ENCODE data around the gene SIM1.
"Not testable (repeated sequence)": the region's sequence is repeated elsewhere in the genome, so short reads cannot be mapped to it uniquely, and the experiment has no call there.

The SIM1 gene

DNA sequence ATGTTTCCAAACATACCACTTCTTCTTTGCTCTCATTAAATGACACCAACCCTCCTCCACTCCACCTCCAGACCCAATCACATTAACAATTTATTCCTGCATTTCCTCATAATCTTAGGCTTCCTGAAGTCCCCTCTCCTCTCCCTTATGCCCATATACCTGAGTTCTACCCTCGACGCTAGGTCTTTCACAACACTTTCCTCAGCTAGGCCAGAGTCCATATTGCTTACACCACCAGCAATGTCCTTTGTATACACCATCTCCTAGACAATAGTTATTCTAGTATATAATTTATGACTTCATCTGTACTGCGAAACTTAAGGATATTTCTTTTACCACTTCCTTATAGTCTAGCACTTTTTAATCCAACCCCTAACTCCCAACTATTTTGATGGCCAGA, 47.7 kb downstream of the SIM1 start:
- no peak for DNase-seq

DNA sequence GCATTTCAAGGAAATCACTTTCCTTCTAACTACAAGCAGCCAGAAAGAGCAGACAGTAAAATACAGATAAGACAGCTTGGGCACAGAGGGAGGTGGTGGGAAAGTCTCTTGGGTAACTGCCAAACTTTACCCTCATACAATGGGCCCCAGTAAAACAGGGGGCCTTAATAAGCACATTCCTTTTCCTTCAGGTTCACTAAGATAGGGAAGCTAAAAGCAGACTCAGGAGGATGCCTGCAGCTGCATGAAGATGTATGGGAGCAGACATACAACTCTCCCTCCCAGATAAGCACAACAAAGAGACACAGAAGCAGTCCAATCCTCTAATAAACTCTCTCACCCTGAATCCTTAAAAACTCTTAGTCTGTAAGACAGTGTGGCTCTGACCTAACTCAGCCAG, 49.0 kb downstream of the SIM1 start:
- no peak for DNase-seq

DNA sequence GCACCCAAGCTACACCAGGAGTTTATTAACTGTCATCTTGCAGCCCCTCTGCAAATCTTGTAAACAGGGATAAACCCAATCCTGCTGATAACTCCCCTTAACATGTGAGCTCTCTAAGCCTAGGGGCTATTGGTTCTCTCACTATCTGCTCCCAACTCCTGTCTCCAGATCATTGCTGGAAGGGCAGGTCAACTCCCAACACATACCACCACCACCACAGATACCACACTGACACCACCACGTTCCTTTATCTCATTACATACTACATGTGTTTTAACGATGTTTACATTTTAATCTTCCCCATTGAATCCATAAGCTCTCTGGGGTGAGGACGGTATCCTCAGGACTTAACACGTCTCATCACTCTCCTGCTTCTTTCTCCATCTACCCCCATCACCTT, 51.8 kb downstream of the SIM1 start:
- no peak for DNase-seq

DNA sequence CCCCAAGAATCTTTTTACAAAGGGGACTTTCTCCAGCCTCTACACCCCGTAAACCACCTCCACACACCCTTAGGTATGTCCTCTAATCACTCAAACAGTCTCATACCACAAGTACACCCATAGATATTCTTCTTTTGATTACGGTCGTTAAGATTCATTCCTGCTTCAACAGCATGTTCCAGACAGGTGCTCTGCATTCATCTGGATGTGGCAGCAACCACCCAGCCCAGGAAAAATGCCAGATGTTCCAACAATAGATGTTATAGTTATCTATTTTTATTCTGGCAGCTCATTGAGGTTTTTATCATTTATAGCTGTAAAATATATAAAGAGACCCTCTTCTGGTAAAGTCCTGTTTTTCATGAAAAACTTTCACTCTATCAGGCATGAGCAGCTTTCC, 60.7 kb downstream of the SIM1 start:
- DNase-seq: no peak

DNA sequence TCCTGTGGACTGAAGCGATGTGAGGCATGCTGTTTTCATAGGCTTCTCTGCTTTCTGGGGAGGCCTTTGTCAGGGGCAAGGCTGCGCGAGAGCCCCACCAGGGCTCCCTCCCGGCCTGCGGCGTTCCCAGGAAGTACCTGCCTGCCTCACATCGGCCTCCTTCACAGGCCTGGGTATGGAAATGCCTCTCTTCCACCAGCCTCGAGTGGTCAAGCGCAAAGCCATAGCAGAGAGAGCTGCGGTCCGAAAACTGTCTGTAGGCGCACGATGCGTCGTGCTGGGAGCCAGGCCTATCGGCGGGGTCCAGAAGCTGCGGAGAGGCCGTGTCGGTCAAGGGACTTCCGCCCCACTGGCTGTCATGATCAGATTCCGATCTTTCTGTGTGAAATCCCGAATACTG, 71.2 kb downstream of the SIM1 start:
- DNase-seq: no peak

DNA sequence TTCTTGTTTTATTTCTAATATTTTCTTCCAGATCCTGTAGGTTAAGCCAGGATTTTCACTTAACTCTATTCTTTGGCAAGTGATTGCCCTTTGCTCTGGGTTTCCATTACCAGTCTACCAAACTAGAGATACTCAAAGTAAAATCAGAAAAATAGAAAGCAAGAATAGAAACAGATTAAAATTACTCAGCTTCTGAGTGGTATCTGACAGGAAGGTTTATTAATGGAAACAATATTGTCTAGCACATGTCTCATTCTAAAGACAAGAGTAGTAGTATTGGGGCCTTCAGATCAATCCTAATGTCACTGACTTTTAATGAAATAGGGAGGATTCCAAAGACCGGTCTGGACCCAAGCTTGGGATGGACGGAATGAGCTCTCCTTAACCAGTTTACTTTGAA, 72.3 kb downstream of the SIM1 start:
- no peak for DNase-seq

DNA sequence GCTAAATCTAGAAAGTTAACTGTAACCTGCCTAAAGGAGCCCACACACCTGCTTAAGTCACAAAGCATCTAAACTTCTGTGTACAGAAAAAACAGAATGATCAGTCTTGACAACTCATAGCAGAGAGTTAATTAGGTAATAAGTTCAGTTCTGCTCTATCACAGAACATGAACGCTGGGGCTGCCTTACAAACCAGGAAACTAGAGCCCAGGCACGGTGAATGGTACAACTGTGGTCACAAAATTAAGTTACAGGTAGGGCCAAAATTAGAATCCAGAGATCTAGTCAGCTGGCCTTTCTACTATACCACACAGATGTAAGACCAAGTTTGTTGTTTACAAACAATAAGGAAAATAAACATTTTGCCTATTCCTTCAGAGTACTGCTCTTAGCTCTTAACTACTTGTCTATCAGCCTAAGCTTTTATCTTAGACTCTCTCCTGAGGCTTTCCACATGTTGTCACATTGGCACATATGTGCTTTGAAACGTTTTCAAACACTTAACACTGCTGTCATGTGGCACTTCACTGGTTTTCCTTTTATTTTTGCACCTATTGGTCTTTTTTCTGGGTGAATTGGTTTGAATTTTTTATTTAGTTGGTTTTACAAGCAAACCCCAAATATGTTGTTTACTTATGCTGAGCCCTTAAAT, 75.7 kb downstream of the SIM1 start:
- DNase-seq: no peak

DNA sequence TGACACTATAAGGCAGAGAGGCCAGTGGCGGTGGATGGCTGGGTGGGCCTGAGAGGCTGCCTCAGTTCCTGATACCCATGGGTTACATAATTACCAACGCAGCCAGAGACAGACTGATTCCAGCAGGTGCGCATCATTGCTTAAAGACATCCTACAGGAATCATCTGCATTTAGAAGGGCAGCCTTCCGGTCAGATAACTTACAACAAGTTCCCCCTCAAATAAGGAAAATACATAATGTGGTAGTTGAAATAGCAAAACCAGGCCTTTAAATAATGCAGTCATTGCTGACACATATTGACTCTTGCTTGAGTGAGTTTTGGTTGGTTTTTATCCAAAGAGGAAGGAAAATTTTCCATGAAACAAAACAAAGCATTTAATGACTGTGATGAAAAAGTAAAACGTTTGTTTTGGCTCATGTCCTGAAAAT, 81.9 kb downstream of the SIM1 start:
- DNase-seq: no peak

DNA sequence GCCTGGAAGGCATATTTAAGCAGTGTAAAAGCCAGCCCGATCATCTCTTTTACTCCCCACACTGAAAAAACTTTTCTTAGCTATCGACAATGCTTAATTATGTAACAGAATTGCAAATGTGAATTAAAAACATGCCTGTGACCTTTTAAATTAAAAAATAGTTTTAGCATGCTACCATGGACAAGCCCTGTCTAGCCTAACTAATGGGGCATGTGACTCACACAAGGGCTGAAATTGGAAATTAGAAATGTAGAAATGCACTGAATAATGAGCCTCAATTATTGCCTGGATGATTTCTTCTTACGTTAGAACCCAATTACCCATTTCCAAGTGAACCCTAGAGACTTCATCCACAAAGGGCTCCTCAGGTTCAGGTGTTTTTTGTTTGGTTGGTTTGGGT, 82.7 kb downstream of the SIM1 start:
- no peak for DNase-seq

DNA sequence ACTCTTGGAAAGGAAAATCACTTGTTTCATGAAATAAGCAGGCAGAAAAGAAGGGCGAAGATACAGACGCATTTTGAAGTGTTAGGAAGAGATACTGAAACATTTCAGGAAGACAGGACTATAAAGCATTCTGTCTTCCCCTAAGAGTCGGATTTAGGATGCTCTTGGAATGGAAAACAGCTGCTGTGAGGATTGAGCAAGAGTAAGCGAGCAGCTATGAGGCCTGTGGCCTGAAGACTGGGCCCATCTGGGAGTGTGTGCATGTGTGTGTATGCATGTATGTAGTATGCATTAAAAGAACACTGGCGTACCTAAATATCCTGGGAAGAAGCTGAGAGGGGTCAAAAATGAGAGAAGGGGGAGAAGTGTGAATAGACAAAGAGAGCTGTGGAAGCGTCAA, 83.6 kb downstream of the SIM1 start:
- DNase-seq: no peak

DNA sequence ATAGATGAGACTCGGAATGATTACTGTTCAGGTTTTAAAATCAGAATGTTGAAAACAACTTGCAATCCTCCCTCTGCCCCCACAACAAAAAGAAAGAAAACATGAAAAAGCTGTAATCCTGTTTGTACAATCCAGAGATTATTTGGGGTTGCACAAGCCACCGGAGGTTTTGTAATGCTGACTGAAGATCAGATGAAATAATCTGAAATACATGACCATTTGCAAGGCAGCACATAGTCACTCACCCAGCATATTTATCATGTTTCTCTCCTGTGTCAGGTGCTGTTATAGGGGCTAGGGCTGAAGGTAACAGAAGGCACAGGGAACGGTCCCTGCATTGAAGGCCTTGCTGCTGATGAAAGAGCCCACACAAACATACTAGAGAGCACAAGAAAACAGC, 85.3 kb downstream of the SIM1 start:
- no peak for DNase-seq

DNA sequence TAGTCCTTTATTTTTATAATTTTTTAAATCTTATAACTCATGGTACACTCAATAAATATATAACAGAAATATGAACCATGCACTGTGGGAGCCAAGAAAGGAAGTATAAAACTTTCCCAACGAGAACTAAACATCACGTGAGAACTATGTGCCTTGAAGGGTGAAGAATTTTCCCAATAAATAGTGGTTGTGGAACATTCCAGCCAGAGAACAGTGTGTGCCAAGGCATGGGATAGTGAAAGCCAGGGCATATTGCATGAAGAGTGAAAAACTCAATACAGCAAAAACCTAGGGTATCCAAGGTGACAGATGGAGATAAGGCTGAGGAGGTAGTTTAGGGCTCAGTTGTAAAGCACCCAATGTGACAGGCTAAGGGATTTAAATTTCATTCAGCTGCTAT, 86.1 kb downstream of the SIM1 start:
- no peak for DNase-seq

DNA sequence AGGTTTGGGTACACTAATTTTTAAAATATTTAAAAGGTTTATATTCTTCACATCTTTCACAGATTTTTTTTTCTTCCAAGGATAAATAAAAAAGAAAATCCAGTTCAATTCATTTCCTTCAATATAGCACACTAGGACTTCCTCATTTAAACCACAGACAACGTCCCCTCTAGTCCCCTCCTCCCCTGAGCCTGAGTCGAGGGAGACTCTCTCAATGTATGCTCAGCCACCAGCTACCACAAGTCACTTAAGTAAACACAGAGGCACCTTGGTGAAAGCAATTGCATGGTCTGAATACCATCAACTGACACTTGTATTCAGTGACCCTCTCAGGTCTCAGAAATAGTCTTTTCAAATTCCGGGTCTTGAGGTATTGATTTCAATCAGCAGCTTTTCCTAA, 88.6 kb downstream of the SIM1 start:
- DNase-seq: no peak

DNA sequence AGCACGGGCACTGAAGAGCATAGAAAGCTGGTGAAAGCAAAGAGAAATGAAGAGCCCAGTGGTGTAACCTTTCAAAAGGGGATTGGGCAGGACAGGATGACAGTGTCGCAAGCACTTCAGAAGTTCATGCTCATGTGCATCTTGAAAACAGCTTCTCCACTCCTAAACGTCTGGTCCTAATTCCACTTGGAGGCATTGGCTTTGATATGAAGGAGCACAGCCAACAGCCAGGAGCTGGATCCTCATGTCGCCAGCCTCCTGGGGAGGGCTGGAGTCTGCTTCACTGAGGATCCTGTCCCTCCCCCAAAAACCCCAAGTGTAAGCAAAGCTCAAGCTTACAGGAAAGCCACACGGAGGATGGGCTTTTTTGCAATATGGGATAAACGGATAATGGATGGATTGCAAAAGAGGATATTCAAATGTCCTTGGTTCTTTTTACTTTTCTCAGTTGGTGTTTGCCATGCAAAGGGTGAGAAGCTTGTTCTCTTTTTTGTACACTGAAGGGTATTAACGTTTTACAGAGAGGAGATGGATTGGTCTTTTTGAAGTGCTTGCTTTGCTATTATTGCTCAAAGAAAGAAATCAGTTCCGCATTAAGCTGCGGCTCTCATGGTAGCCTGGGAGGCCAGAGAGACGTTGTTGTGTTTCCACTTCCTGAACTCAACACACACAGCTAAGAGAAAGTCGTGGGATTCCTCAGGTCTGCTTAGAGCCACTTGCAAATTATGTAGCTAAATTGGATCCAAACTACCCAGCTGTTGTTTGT, 92.2 kb downstream of the SIM1 start:
- no peak for DNase-seq

DNA sequence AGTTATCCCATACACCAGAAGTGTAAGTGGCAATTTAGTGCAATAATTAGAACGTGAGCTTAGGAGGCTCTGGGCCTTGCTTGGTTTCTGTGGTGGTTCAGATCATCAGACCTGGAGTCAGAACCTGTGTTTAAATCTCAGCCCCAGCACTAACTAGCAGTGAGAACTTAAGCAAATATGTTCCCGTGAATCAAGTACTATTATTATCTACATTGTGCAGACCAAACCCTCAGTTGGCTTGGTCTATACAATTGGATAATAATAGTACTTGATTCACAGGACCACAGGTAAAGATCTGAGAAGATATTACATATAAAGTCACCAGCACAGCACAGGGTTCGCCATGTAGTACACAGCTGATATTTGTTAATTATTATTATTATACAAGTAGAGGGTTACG, 93.1 kb downstream of the SIM1 start:
- no peak for DNase-seq

DNA sequence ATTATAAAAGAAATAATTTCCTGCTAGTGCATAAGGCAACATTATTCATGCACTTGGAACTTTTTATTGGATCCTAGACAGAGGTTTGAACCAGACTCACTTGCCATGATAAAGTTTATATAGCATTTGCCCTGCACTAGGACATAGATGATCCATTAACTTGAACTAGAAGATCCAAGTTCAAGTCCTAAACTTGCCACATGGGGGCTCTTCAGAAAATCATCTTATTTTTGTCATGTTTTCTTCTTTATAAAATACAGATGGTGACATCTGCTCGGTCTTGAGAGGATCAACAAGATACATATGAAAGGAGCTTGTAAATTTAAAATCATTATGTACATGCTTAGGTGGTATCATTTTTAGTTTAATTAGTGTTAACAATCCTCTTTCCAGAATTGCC, 94.5 kb downstream of the SIM1 start:
- DNase-seq: no peak

DNA sequence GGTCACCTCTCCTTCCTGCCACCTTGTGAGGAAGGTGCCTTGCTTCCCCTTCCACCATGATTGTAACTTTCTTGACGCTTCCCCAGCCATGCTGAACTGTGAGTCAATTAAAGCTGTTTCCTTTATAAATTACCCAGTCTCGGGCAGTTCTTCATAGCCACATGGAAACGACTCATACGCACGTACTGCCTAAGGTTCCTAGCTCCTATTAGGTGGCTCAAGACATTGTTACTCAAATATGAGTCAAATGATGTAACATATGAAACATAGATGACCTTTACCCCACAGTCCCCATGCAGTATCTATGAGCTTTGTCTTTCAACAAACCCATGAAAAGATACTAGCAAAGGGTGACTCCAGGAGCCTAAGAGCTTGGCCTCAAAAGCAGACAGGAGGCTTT, 98.3 kb downstream of the SIM1 start:
- no peak for DNase-seq

DNA sequence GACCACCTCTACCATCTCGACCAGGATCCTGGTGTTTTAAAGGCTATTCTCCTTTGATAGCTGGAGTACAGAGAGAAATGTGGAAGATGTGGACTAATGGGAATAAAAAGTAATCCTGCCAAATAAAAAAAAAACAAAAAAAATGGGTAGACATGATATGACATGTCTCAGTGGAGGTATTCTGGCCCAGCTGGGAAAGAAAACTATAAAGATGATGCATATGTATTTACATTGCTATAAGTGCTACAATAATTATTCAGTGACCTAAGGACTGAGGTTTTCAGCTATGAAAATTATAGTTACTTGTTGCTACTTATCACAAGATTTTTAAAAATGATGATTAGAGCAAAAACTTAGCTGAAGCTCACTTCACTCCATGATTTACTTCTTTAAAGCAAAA, 101.1 kb downstream of the SIM1 start:
- DNase-seq: no peak

DNA sequence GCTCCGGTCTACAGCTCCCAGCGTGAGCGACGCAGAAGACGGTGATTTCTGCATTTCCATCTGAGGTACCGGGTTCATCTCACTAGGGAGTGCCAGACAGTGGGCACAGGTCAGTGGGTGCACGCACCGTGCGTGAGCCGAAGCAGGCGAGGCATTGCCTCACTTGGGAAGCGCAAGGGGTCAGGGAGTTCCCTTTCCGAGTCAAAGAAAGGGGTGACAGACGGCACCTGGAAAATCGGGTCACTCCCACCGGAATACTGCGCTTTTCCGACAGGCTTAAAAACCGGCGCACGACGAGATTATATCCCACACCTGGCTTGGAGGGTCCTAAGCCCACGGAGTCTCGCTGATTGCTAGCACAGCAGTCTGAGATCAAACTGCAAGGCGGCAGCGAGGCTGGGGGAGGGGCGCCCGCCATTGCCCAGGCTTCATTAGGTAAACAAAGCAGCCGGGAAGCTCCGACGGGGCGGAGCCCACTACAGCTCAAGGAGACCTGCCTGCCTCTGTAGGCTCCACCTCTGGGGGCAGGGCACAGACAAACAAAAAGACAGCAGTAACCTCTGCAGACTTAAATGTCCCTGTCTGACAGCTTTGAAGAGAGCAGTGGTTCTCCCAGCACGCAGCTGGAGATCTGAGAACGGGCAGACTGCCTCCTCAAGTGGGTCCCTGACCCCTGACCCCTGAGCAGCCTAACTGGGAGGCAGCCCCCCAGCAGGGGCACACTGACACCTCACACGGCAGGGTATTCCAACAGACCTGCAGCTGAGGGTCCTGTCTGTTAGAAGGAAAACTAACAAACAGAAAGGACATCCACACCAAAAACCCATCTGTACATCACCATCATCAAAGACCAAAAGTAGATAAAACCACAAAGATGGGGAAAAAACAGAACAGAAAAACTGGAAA, 109.7 kb downstream of the SIM1 start:
- not testable (repeated sequence) for DNase-seq

DNA sequence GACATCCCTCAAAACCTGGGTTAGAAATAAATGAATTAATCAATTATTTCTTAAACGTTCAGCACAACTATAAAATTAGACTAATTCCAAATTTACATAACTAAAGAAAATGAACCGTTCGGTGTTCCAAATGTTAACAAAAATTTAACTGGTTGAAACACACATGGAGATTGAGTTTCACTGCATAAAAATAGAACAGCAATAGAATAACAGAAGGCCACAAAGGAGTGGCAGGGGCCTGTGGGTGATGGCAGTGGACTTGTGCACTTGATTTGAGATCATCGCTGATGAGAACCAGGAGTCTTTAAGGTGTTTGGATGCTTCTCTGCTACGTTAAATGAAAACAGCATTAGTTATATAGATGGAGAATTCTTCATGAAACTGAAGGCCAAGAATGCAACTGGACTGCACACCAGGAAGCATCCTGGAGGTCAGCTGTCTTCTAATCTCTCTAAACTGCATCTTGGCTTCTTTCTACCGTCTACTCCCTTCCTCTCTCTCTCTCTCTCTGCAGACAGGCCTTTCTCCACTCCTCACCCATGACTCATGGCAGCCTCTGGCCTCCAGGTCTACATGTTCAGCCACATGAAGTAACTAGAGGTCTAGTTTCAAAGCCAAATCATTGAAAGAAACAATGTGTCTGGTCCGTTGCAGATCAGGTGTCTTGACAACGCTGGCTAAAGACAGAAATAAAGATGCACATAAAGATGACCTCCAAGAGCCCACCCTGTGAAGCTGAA, 111.3 kb downstream of the SIM1 start:
- no peak for DNase-seq

DNA sequence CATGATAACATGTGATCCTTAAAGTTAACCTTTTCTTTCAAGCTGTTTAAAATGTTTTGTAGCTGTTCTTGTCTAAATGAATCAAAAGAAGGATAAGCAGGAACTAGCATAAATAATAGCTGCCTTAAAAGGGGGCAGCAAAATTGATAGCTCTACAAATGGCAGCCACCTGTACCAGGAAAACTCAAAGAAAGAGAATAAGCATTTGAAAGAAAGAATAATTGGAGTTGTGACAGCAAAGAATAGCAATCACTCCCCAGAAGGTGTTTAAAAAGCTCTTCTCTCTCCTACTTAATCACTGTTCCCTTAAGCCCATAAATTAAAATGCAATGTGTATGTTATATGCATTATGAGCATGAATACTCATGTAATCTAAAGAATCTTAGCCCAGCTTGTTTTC, 114.6 kb downstream of the SIM1 start:
- DNase-seq: no peak

DNA sequence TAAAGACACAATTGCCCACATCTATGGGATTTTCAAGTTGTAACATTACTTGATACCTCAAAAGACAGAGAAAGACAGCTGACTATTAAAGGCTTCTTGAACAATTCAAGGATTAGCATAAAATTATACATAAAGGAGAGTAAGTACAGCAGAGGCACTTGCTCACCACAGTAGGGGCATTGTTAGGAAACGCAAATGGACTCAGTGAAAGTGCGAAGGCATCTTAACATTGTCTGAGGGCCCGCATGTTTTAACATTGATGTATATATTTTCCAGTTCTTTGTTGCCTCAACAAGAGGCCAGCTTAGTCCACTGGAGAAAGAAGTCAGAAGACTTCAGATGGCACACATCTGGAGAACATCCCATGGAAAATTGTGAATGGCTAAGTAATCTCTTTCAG, 115.4 kb downstream of the SIM1 start:
- no peak for DNase-seq

DNA sequence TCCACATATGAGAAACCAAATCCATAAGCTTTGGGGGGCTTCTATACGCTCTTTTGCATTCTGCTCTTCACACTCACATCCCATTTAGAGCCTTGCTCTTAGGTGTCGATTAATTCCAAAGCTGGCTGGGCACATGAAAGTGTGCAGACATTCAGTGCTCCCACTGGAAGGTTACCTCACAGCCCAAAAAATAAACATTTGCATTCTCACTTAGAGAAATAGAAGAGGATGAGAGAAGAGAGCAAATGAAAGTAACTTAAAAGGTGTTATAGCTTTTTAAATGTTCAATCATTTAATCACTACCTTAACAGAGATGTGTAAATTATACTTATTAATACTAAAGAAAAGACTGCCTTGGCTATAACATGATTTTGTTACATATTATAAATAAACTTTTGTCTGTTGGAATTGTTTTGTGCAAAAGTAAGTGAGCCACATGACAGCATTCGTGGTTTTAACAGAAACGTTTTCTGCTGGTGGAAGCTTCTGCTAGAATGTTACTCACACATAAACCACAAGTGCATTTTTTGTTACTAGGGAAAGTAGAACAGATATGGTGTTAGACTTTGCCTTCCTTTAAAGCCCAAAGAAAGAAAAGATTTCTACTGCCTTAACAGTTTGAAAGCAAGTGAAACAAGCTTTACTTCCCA, 116.7 kb downstream of the SIM1 start:
- DNase-seq: no peak

All from activated effector memory CD4-positive, alpha-beta T cell treated with anti-CD3 and anti-CD28 coated beads, Interleukin-2, amount 50 U/mL, for 16 hours (primary cell).